Embryonic facial prominence (tissue), 1 donor: ENCODE measurements around the gene SLC22A7.

Experiments
- DNase-seq: peaks from one replicate; pipeline ENCODE4 v3.0.0-alpha.2; 2016; ENCODE audit errors: extremely low spot score

SLC22A7 gene

DNA sequence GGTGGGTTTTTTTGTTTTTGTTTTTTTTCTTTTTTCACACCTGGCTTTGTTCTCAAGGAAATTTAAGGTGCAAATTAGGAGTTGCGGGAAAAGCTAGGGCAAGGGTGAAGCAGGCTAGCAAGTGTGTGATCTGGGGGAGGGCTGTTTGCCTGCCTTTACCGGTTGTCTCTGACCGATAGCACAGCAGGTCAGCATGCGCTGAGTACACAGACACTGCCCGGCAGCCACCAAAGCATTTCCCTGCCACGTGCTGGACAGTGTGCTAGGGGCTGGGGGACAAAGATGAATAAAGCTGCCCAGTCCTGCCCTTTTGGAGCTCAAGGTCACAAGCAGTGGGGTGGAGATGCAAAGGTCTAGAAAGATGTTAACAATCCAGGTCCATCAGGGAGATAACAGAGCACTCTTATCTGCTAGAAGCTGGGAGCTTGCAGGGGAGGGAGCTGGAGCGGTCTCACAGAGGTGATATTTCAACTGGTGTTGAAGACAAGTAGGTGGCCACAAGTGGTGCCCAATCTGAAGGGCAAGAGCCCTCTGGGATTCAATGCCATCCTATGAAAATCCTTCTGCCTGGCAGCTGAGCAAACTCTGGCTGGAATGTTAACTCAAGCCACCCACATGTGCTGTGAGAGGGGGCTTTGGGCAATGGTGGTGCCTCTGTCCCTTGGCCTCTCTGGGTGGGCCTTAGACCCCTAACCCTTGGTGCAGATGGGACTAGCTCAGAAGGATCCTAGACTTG lies 30.3 kb upstream of the SLC22A7 start:
- DNase-seq = no peak

- DNase-seq = no peak
These were observed 29.7 kb upstream of the SLC22A7 start for GRCh38 chr6:43268355-43268700.

GRCh38 chr6:43268782-43269272 lies 29.2 kb upstream of the SLC22A7 start:
- no peak for DNase-seq

DNA sequence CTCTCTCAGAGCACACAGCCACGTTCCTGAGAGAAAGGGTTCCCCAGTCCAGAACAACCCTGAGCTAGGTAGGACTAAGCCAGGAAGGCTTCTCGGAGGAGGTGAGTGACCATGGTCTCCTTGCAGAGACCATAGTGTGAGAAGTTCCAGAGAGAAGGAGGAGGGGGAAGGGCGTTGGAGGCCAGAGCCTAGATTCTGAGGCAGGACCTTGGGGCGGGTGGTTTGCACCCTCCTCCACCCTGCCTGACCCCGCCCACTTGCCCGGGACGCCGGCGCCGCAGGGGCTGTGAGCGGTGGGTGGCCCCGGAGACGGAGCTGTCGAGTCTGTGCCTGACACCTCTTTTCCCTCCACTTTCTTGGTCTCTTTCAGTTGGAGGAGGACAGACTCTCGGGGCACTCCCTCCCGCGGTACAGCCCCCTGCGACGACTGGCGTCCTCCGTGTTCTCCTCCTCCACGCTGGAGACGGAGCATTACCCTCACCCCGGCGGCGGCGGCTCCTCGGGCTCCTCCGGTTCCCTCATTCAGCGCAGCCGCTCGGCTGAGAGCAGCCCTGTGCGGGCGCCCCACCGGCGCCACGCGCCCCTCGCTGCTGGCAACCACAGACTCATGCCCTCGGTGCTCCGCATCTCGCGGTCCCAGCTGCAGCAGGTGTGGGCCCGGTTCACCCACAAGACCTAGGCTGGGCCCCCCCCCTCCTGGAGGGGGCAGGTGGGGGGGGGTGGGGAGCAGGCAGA lies 28.6 kb upstream of the SLC22A7 start:
- DNase-seq = no peak

DNA sequence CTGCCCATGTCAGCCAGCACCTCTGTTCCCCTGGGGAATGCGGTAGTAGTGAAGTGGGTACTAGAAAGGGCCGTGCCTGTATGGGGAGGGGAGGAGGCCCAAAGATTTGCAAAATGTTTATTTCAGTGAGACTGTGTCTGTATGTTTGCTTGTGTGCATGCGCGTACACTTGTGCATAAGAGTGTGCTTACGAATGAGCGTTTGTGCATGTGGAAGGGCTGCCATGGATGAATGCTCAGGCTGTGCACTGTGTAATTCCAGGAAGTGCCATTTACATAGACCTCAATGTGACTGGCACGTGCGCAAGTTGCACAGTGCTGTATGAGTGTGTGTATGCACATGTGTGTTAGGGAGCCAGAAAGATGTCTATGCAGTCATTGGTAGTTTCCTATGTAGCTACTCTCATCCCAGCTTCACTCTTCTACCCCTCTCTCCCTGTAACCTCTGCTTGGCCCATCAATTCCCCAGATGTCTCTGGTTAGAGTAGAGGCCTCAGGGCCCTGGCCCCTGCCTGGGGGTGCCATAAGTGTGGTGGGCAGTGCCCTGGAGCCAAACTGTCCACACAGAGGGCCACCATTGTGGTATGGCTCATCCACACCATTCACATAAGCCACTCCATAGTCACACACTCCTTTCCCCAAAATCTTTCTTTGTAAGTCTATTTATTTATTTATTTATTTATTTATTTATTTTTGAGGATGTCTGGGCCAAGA lies 26.8 kb upstream of the SLC22A7 start:
- DNase-seq = no peak

GRCh38 chr6:43271944-43272343 lies 26.1 kb upstream of the SLC22A7 start:
- DNase-seq = no peak

GRCh38 chr6:43273707-43274106 lies 24.4 kb upstream of the SLC22A7 start:
- DNase-seq = no peak

DNA sequence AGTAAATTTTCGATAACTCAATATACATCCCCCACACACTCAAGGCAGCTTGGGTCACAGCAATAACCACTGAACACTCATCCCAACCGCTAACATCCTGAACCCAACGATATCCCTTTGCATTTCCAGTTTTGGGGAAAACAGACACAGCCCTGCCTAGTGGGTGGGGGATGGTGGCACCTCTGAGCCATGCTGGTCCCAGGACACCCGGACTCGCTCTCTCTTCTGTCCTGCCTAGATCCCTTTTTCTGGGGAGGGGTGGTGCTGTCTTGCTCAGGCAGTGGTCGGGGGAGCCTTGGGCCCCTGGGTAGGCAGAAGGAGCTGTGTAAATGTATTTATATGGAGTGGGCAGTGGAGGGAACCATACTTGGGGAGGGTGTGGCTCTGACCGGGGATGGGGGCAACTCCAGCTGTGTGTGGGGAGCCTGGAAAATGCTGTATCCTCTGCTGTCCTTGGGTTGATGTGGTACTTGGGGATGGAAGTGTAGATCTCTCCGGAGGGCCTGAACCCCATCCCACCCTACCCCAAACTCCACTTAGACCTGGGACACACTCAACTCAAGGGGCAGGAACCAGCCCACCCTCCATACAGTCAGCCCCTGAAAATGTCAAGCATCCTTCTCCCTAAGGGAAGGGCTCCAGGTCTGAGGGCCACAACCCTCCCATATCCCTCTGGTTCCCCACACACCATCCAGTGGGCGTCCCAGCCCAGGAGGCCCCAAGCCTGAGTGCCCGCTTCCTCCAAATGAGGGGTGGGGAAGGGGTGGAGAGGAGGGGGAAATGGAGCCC lies 23.7 kb upstream of the SLC22A7 start:
- DNase-seq = no peak

DNA sequence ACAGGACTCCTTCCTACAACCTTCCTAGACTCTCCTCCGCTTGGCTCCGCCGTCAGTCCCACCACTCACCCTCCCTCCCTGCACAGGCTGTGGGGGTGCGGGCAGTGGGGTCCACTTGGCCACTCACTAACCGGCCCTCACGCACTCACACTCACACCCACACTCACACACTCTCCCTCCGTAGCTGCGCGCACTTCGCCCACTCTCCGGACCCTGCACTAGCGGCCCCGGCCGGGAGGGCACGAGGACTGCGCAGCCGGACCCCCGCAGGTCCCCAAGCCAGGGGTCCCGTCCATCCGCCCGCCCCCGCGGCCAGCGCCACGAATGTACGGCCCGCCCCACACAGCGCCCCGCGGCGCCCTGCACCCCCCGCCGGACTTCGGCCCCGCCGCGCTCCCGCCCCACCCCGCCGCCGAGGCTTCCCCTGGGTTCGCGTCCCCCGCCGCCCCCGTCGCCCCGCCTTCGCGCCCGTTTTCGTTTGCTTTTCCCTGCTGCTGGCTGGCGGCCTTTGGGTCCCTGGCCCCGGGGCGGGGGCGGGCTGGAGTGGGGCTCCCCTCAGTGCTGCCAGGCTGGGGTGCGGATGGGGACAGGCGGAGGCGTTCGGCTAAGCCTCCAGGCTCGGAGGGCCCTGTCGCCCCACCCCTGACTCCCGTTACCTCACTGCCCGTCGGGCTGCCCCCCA lies 23.0 kb upstream of the SLC22A7 start:
- no peak for DNase-seq

DNA sequence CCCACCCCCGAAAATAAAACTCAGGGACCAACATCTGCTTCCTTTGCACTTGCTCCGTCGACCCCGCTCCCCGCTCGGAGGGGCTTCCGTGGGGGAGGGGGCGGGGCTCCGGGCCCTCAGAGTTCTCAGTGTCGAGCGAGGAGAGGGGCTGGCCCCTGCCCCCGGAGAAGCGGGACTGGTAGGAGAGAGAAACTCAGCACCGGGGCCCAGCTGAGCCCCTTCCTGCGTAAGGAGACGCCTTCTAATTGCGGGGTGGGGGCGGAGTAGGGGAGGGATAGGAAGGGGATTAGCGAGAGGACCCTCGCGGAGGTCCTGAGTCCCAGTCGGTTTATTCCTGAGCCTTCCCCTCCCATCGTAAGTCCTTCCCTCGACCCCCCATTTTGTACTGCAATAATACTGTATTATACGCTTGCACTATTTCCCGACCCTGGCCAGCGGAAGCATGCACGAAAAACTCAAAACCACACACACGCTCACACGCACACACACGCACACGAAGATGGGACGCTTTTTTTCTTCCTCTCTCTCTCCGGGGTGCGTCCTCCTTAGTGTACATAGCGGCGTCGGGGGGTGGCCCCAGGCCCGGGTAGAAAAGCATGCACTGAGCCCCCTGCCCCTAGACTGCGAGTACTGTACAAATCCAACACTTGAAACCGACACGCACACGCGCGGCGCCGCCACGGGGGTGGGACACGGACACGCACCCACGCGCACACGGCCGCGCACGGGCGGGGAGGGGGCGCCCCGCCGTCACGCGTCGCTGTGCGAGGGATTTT lies 22.1 kb upstream of the SLC22A7 start:
- no peak for DNase-seq

DNA sequence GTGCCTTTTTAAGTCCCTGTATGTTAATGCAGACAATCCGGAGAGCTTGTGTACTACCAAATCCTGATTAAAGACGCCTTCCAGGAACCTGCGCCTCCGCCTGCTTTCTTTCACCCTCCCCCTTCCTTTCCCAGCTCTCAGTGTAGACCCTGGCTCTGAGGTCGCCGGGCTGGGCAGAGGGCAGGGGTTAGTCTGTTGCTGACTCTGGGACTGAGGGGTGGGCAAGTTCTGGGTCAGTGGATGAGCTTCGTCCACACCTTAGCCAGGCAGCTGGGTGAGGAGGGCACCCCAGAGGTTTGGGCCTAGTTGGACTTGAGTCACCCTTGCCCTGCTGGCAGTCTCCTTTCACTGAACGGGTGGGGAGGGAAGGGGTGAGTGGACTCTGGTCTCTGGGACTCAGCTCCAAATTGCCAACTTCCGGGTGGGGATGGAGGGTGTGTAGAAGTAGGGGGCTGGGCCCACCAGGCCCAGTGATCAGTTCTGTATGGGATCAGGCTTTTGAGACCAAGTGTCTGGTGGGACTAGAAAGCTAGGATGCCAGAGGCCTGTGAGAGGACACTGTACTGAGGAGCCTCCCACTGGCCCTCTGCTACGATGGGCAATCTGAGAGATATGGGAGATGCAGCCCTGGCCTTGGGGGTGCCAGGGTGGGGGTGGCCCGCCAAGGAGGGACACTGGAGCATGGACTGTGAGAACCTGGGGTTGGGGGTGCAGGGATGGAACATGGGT lies 21.3 kb upstream of the SLC22A7 start:
- no peak for DNase-seq

- no peak for DNase-seq
These were observed 20.8 kb upstream of the SLC22A7 start for GRCh38 chr6:43277306-43277642.

- DNase-seq = no peak
These were observed 20.2 kb upstream of the SLC22A7 start for GRCh38 chr6:43277643-43278523.

DNA sequence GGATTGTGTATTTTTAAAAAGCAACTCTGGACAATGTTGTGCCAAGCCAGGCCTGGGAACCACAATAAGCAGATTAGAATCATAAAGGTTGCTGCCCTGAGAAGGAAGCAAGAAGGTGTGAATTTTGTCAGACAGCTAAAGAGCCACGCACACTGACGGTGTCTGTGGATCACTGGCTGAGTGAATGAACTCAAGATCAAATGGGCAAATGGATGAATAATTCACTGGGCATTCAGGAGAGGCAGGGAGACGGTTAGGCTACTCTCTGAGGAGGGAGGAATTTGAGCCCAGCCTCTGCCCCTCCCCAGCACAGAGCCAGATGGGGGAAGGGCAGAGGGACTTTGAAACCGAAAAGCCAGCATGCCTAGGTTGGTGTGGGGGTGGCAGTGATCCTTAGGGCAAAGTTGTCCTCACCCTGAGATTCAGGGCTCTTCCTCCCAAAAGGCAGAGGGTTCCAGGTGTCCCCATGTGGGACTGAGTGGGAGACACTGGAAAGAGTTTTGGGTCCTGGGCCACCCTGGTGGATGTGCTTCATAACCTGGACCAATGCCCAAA lies 19.5 kb upstream of the SLC22A7 start:
- DNase-seq = no peak

- DNase-seq = no peak
These were observed 17.8 kb upstream of the SLC22A7 start for GRCh38 chr6:43280234-43280633.

- no peak for DNase-seq
These were observed 16.0 kb upstream of the SLC22A7 start for GRCh38 chr6:43282060-43282459.

GRCh38 chr6:43282636-43283513 lies 15.2 kb upstream of the SLC22A7 start:
- no peak for DNase-seq

DNA sequence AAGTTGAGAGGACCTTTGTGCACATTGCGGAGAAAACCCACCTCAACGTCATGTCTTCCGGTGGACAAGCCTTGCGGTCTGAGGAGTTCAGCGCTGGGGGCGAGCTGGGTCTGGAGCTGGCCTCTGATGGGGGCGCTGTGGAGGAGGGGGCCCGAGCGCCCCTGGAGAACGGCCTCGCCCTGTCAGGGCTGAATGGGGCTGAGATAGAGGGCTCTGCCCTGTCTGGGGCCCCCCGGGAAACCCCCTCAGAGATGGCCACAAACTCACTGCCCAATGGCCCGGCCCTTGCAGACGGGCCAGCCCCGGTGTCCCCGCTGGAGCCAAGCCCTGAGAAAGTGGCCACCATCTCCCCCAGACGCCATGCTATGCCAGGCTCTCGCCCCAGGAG lies 14.6 kb upstream of the SLC22A7 start:
- no peak for DNase-seq
